HG03521 (cell line): ENCODE measurements around the gene RTP5.
"Not testable (repeated sequence)": the region's sequence is repeated elsewhere in the genome, so short reads cannot be mapped to it uniquely, and the experiment has no call there.

Experiments
- ATAC-seq: cut with Tn5 transposase; IDR thresholded peaks from one replicate; pipeline ENCODE4 v1.9.1; 2021; ENCODE audit warnings: mild to moderate bottlenecking, moderate library complexity; ENCODE audit not compliant: unreplicated experiment

Gene RTP5

DNA sequence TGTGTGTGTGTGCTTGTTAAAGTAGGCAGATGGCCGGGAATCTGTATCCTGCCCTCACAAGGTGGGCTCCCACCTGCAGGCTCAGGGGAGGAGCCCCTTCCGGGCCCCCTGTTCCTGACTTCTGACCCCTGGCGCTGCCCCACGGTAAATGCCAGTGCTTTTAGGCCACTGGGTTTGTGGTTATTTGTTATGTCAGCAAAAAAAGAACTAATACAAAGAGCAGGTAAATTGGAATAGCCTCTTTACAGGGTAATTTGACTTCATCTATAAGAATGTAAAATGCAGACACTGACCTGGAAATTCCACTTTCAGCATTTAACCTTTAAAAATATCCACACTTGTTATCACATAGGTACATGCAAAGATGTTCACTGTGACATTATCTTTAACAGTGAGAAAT, 44.2 kb downstream of the RTP5 start:
- ATAC-seq, result no peak

DNA sequence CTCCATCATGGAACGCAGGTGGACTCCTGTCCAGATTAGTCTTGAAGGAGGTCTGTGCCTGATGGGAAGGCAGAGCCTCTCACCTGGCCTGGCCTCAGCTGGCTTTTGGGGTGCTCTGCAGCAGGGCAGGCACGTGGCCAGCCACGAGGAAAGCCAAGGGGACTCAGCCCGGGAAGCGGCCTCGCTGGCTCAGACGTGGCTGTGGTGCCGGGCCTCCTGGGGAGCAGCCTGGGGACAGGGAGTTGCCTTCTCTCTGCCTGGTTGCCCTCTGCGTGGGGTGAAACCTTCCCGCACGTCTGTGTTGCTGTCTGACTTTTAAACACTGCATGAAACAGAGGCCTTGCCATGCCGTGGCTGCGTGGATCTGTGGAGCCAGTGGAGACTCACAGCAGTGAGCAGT, 45.0 kb downstream of the RTP5 start:
- no peak for ATAC-seq

GRCh38 chr2:241921631-241922030, 52.1 kb downstream of the RTP5 start:
- not testable (repeated sequence) for ATAC-seq

DNA sequence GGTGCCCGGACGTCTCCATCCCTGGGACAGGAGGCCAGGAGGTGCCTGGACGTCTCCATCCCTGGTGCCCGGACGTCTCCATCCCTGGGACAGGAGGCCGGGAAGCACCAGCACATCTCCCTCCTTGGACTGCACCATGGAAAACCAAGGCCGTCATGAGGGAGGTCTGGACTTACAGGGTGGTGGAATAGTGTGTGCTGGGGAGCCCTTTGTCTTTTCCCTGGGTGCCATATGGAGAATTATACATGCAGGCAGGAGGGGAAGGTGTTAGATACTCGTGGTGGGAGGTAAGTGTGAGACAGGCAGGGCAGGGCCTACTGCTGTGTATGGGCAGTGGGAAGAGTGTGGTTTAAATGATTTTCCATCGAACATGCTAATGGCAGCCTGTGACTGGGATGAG, 52.9 kb downstream of the RTP5 start:
- ATAC-seq, result no peak

DNA sequence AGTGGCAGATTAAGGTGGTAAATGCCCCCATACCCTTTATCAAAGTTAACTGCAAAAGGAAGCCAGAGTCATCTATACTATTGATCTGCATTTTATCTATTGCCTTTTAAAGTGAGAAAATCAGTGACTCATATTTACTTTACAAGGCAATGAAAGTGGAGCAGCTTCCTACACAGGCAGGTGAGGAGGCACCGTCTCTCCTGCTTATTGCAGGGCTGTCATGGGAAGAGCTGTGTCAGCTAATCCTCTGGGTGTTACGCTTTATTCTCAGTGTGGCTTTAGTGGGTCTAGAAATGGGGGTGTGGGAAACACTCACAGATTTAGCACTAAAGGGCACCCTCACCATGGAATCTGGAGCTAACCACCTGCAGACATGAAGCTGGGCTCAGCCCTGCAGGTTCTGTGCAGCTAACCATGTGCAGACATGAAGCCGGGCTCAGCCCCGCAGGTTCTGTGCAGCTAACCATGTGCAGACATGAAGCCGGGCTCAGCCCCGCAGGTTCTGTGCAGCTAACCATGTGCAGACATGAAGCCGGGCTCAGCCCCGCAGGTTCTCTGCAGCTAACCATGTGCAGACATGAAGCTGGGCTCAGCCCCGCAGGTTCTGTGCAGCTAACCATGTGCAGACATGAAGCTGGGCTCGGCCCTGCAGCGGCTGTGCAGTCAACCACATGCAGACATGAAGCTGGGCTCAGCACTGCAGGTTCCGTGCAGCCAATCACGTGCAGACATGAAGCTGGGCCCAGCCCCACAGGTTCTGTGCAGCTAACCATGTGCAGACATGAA, 53.5 kb downstream of the RTP5 start:
- ATAC-seq, result not testable (repeated sequence)
